Right kidney (tissue), 1 donor: Measurements from ENCODE around the gene EVC2.

Experiments
- DNase-seq: peaks from one replicate; pipeline ENCODE4 v3.0.0-alpha.2; 2016

EVC2 gene

DNA sequence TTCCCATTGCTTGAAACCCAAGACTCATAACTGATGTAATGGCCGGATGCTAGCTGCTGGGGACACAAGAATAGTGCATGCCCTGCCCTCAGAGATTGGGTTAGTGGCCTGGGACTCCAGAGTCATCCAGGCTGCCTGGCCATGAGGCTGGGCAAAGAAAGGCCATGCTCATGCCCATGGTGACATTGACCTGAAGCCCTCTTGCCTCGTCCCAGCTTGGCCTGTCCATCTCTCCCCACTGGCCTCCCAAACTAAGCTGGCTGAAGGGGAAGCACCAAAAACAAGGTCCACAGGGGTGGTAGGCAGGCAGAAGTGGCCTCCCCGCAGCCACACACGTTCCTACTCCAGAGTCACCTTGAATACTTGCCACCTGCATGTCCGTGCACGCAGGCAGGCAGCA, 141.8 kb downstream of the EVC2 start:
- DNase-seq = no peak

DNA sequence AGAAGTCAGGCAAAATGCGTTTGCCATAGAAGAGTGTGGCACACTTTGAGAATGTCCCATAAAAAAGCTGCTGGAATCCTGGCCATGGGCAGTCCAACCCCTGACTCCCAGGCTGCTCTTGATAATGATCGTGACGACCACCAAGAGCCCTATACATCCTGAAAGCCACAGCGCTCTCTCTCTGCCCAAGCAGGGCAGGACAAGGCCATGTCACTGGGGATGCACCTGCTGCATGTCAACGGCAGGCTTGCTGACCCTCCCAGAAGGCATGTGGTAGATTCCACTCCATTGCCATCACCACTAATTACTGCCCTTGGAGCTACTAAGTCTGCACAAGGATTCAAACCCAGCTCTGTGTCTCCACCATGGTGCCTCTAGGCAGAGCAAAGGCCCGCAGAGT, 144.5 kb downstream of the EVC2 start:
- no peak for DNase-seq

DNA sequence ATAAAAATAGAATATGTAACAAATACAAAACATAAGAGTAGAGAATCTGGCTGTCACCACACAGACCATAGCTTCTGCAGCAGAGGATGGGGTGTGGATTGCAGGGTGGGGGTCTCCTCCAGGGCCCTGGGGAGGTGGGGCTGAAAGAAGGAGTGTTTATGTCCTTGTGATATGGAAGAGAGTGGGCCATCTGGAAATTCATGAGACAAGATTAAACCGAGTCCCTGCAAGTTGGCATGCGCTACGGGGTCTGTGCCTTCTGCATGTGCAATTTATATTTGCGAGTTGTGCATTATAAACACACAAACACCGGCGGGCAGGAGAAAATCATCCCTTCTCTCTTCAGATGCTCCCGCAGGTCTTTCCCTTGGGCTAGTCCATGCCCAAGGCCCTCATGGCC, 145.9 kb downstream of the EVC2 start:
- DNase-seq = no peak

DNA sequence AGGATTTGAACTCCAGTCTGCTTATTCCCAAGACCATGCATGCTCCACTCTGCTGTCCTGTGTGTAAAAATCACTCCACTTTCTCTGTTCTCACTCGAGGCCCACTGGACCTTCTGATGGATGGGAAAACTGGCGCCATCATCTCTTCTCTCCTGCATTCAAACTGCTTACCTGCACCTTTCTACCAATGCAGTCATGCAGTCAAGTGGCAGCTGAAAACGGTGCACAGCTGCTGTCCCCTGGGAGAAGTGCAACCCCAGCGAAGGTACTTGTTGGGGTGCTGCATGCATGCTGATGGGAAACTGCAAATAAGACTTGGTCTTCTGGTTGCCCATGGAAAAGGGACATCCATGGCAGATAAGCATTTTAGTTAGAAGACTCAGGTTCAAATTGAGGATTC, 147.1 kb downstream of the EVC2 start:
- no peak for DNase-seq

DNA sequence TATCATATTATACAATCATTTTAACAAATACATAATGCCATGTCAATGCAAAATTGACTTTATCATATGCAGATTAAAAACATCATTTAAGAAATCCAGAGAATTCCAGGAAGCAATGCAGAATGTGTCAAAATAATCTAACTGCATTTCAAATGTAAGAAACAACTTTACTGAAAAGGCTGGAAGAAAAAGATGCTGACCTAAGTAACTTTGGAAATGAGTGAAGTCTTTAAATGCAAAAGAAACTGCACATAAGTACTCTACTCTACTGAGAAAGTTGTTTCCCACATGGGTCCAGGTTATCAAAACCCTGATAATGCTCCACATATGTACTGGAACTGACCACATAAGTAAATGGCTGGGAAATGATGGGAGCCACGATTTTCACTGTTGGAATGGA, 149.9 kb downstream of the EVC2 start:
- DNase-seq = no peak

DNA sequence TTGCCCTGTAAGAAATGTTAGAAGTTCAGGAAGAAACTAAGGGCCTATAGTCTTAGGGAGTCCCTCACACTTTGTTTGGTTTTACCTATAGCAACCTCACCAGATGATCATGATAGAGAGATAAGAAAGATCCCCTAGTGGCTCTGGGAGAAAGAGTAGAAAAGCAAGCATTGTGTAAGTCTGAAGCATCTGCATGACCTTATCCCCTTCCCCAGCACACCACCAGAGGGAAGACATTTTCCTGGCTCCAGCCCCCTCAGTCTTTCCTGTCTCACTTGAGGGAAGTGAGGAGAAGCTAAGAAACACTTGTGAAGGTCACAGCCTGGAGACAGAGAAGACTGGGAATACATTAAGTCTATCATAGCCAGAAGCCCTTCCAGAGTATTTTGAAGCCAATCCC, 154.0 kb downstream of the EVC2 start:
- DNase-seq = no peak

DNA sequence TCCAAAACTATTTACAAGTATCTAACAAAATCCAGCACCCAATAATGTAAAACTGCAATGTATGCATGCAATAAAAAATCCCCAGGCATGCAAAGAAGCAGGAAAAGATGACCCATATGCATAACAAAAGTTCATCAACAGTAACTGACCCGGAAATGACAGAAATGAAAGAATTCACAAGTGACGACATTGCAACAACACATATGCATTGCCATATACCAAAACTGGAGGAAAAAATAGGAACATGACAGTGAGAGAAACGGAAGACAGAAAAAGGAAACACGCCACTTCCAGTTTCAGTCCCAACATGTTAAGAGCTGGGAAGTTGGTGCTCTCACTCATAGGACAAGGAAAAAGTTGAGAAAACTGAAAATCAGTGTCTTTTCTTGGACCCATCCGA, 154.6 kb downstream of the EVC2 start:
- DNase-seq = no peak

GRCh38 chr4:5552451-5552850, 155.9 kb downstream of the EVC2 start:
- DNase-seq = no peak

GRCh38 chr4:5547651-5548249, 160.6 kb downstream of the EVC2 start:
- no peak for DNase-seq

DNA sequence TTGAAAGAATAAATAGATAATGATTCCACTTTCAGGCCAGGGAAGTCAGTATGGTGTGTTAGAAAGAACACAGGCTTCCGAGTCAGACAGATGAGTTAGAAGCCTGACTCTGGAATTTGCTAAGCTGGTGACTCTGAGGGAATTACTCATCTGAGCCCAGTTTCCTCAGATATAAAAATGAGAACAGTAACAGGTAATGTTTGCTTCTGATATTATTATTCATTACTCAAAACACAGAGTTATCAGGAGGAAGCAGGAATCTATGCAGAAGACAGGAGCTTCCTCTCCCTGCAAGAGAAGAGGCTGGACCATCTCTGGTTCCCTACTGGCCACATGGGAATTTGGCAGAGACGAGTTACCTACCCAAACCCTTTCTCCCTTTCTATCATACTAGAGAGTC, 163.1 kb downstream of the EVC2 start:
- DNase-seq = no peak

GRCh38 chr4:5544762-5545161, 163.6 kb downstream of the EVC2 start:
- no peak for DNase-seq

DNA sequence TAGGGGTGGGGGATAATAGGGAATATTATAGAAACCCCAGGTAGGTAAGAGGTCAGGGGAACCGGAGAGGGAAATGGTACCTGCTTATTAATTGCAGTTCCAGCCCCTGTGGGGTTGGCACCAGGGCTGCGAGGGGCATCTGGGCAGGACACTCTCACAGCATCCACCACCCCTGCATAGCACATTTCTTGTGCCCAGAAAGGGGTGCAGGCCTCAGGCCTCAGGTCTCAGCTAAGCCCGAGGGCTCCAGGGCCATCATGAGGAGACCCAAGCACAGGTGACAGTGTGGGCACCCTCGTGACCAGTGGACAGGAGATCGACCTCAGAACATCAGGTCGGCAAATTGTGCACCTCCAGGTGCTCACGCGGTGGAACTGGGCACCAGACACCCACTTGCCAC, 164.7 kb downstream of the EVC2 start:
- DNase-seq = no peak

GRCh38 chr4:5541169-5541568, 167.2 kb downstream of the EVC2 start:
- DNase-seq = no peak

DNA sequence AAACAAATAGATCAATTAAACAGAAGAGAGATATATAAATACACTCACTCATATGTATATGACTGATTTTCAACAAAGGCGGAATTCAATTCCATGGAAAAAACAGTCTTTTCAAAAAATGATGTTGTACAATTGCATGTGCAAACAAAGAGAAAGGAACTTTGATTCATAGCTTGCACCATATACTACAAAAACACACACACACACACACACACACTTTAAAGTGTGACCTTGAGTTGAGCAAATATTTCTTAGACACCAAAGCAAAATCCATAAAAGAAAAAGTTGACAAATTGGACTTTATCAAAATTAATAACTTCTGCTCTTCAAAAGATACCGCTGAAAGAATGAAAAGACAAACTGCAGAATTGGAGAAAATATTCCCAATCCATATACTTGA, 168.8 kb downstream of the EVC2 start:
- no peak for DNase-seq

DNA sequence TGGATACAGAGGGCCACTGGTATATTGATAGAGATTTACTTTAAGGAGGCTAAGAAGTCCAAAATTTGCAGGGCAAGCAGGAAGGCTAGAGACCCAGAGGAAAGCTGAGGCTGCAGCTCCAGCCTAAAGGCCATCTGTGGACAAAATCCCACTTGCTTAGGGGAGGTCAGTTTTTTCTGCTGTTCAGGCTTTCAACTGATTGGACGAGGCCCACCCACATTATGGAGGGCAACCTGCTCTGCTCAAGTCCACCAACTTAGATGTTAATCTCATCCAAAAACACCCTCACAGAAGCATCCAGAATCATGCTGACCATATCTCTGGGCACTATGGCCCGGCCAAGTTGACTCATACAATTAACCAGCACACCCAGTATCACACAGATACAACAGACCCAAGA, 176.3 kb downstream of the EVC2 start:
- no peak for DNase-seq

- no peak for DNase-seq
Observed at GRCh38 chr4:5528031-5528436, 180.3 kb downstream of the EVC2 start.

DNA sequence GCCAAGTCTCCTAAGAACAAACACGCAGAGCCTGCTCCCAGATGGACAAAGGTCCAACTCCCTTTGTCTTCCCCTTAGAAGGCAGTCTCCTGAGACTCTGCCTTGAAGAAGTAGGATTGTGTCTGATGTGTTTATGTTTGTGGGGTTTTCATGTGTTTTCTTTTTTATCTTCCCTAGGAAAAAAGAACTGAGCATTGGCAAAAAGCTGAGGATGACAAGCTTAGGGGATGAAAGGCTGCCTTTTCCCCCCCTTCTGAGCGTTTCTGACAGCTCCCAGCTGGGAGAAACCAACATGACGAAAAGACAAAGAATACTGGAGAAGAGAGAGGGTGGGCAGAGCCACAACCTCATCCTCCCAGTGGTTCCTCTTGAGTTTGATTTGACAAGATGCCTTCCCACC, 181.1 kb downstream of the EVC2 start:
- DNase-seq = peak; percentile 14

DNA sequence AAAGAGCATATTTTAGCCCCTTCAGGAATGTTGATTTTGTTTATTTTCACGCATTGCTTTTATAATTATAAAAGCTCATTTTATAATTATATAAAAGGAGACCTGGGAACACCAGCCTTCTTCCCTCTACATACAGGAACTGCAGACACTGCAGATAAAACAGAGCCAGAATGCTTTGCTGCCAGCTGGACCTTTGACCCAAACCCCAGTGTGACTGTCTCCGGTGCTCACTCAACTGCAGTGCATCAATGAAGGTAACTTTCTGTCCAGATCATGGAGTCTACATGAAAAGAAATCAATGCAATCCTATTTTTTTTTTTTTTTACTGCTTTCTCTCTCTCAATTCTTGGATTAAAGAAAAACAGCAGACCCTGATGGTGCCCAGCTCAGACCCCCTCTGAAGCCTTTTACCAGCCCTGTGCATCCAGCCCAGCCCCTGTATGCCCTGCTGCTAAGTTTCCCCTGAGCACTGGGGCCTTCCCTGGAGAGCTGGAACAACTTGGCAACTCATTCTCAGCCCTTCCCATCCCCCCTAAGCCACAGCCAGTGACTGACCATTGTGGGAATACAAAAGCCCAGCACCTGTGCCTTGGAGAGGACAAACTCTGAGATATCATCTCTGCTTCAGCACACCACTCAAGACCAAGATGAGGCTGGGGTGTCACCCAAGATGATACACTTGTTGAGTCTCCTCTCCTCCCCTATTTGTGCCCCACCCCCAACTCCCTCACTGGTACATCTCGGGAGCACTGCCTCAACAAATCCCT, 182.1 kb downstream of the EVC2 start:
- DNase-seq = no peak

GRCh38 chr4:5524446-5525299, 183.7 kb downstream of the EVC2 start:
- DNase-seq = peak; percentile 15

DNA sequence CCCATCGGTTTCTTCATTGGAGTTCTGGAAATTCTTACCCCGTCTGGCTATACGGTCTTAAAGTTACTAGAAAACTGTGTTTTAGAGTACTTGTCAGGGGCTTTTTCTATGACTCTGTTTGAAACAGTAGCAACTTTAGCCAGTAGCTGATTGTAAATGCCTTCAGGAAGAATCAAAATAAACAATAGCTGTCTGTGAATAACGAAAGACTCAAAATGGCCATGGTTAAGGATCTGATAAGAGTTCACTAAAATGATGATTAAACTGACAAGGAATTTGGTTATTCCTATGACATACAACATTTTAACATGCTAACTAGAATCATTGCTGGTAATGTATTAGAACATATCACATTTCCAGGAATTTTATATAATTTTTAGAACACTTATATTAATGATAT, 191.0 kb downstream of the EVC2 start:
- DNase-seq = no peak

DNA sequence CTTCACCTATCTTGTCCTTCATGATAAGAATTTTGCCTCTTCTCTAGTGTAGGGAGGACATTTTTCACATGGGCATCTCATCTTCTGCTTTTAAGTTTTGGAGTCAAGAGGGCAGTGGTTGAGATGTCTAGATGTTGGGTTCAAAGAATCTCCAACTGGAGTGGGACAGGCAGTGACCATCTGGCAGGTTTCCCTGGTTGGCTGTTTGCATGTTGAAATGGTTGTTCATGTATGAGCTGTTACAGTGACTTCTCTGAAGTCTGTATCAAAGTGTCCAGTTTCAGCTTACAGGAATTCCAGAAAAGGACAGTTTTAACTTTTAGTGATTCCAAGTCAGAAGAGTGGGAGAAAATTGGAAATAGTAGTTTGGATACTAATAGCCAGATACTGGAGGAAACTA, 192.7 kb downstream of the EVC2 start:
- DNase-seq = no peak
